ENCODE measurements around the gene HELQ.

HELQ gene

DNA sequence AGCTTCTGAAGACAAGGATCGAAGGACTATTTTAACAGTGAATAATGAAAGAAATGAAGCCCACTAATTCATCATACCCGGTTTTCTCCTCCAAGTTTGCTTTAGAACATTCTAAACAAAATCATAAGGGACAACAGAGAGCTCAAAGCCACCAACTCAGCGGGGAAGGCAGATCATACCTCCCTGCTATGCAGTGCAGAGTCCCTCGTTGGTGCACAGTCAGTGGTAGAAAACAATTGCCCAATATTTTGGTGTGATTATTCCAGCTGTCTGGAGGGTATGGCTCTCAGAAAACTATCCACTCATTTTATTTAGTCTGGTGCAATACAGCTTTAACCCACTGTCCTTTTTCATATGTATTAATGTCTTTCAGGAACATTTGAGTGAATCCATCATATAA lies 61.7 kb downstream of the HELQ start:
- H3K4me1 ChIP-seq (ENCODE audit: control insufficient read depth, insufficient read depth, low read depth, low read length), result no peaks in the 10 kb centered on the region
- no peaks in the 10 kb centered on the region for H3K36me3 ChIP-seq (ENCODE audit: control insufficient read depth in 1 of 2, insufficient read depth in 2 of 2, low read depth in 1 of 2, low read length in 2 of 2)
- no peak overlapping the region for H2BK15ac ChIP-seq (ENCODE audit: low read depth, poor library complexity, severe bottlenecking)
- H3K27me3 ChIP-seq (ENCODE audit: control insufficient read depth in 1 of 2, insufficient read depth in 1 of 2, low read length in 2 of 2), result peaks cover 0 to 7% of the 10 kb centered on the region in 2 experiments
- H2BK120ac ChIP-seq (ENCODE audit: low read depth, low read length), result no peak overlapping the region
- no peak overlapping the region for H3K23ac ChIP-seq (ENCODE audit: low read length in 2 of 2)
- no peak overlapping the region for H4K91ac ChIP-seq (ENCODE audit: low read length)
- no peak overlapping the region for H3K4me3 ChIP-seq (ENCODE audit: insufficient read depth in 1 of 2, low read depth in 1 of 2, low read length in 2 of 2)
- H2AFZ ChIP-seq (ENCODE audit: low read depth, low read length), result no peak overlapping the region
- no peak overlapping the region for H3K18ac ChIP-seq (ENCODE audit: low read depth in 1 of 2, low read length in 2 of 2)
- no peak overlapping the region for H3K4me2 ChIP-seq (ENCODE audit: low read length, poor library complexity, severe bottlenecking)
- DNase-seq, result no peak
- no peak overlapping the region for H2BK12ac ChIP-seq (ENCODE audit: low read length in 2 of 2)
- H3K4ac ChIP-seq (ENCODE audit: low read depth in 1 of 2, low read length in 2 of 2), result no peak overlapping the region
- no peak overlapping the region for H2AK5ac ChIP-seq (ENCODE audit: low read length, severe bottlenecking)
- no peak overlapping the region for H4K8ac ChIP-seq (ENCODE audit: low read length)
- 80% methylated on average over 3 of the region's 4 CpGs for WGBS
- H2BK5ac ChIP-seq (ENCODE audit: low read depth, low read length, poor library complexity, severe bottlenecking), result no peak overlapping the region
- H3K27ac ChIP-seq (ENCODE audit: low read length, poor library complexity, severe bottlenecking), result no peak overlapping the region
- H3K9ac ChIP-seq (ENCODE audit: low read length), result no peak overlapping the region
- H3K9me3 ChIP-seq (ENCODE audit: control insufficient read depth, low read length), result no peaks in the 10 kb centered on the region
- H3K79me1 ChIP-seq (replicated peaks; ENCODE audit: low read length, poor library complexity, severe bottlenecking), result no peaks in the 10 kb centered on the region
- no peak overlapping the region for H3K14ac ChIP-seq (ENCODE audit: low read length in 2 of 2)

DNA sequence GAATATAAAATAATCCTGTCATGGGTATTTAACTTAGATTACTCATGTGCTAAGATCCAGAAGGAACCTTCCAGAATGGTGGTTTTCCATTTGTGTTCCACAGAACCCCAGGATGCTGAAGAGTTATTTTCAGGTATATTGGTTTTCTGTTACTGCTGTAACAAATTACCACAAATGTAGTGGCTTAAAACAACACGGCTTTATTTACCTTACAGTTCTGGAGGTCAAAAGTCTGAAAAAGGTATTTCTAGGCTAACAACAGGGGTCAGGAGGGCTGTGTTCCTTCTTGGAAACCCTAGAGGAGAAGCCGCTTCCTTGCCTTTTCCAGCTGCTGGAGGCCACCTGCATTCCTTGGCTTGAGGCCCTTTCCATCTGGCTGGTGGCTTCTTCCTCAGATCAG lies 63.1 kb downstream of the HELQ start:
- Histone ChIP-seq H3K4ac (ENCODE audit: low read depth in 1 of 2, low read length in 2 of 2) (no peak overlapping the region), H3K4me3 (ENCODE audit: insufficient read depth in 1 of 2, low read depth in 1 of 2, low read length in 2 of 2) (no peak overlapping the region), H3K4me1 (ENCODE audit: control insufficient read depth, insufficient read depth, low read depth, low read length) (no peaks in the 10 kb centered on the region), H3K23ac (ENCODE audit: low read length in 2 of 2) (no peak overlapping the region), H2BK5ac (ENCODE audit: low read depth, low read length, poor library complexity, severe bottlenecking) (no peak overlapping the region), H3K14ac (ENCODE audit: low read length in 2 of 2) (no peak overlapping the region), H3K36me3 (ENCODE audit: control insufficient read depth in 1 of 2, insufficient read depth in 2 of 2, low read depth in 1 of 2, low read length in 2 of 2) (no peaks in the 10 kb centered on the region), H2BK120ac (ENCODE audit: low read depth, low read length) (no peak overlapping the region), H3K4me2 (ENCODE audit: low read length, poor library complexity, severe bottlenecking) (no peak overlapping the region), H3K79me1 (replicated peaks; ENCODE audit: low read length, poor library complexity, severe bottlenecking) (no peaks in the 10 kb centered on the region), H3K9ac (ENCODE audit: low read length) (no peak overlapping the region), H2BK12ac (ENCODE audit: low read length in 2 of 2) (no peak overlapping the region), H4K8ac (ENCODE audit: low read length) (no peak overlapping the region), H3K18ac (ENCODE audit: low read depth in 1 of 2, low read length in 2 of 2) (no peak overlapping the region), H3K27ac (ENCODE audit: low read length, poor library complexity, severe bottlenecking) (no peak overlapping the region), H2AK5ac (ENCODE audit: low read length, severe bottlenecking) (no peak overlapping the region), H3K27me3 (ENCODE audit: control insufficient read depth in 1 of 2, insufficient read depth in 1 of 2, low read length in 2 of 2) (peaks cover 0 to 7% of the 10 kb centered on the region in 2 experiments), H4K91ac (ENCODE audit: low read length) (no peak overlapping the region), H3K9me3 (ENCODE audit: control insufficient read depth, low read length) (no peaks in the 10 kb centered on the region), H2AFZ (ENCODE audit: low read depth, low read length) (no peak overlapping the region), H2BK15ac (ENCODE audit: low read depth, poor library complexity, severe bottlenecking) (no peak overlapping the region)
- 97% methylated on average over 2 of the region's 2 CpGs for WGBS
- no peak for DNase-seq

DNA sequence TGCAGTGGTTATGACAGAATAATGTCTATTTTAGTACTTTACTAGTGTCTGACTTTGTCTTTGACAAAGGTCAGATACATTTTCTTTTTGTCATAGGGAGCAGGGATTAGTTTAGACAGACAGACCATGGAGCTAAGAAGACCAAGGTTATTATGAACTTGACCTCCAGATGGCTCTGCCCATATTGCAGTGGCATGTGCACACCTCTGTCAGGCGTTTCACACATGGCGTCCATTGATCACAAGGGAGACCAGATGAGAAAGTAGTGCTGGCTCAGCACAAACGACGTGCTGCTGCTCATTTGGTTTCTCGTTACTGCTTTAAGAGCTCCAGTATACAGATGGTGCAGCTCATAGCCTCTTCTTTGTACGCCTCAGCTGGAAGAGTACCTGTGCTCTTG lies 64.7 kb downstream of the HELQ start:
- Histone ChIP-seq H2BK15ac (ENCODE audit: low read depth, poor library complexity, severe bottlenecking) (no peak overlapping the region), H3K23ac (ENCODE audit: low read length in 2 of 2) (no peak overlapping the region), H3K36me3 (ENCODE audit: control insufficient read depth in 1 of 2, insufficient read depth in 2 of 2, low read depth in 1 of 2, low read length in 2 of 2) (no peaks in the 10 kb centered on the region), H3K79me1 (replicated peaks; ENCODE audit: low read length, poor library complexity, severe bottlenecking) (no peaks in the 10 kb centered on the region), H3K4me3 (ENCODE audit: insufficient read depth in 1 of 2, low read depth in 1 of 2, low read length in 2 of 2) (no peak overlapping the region), H2BK5ac (ENCODE audit: low read depth, low read length, poor library complexity, severe bottlenecking) (no peak overlapping the region), H3K9ac (ENCODE audit: low read length) (no peak overlapping the region), H3K27ac (ENCODE audit: low read length, poor library complexity, severe bottlenecking) (no peak overlapping the region), H3K18ac (ENCODE audit: low read depth in 1 of 2, low read length in 2 of 2) (no peak overlapping the region), H2BK120ac (ENCODE audit: low read depth, low read length) (no peak overlapping the region), H3K4ac (ENCODE audit: low read depth in 1 of 2, low read length in 2 of 2) (no peak overlapping the region), H3K14ac (ENCODE audit: low read length in 2 of 2) (no peak overlapping the region), H3K27me3 (ENCODE audit: control insufficient read depth in 1 of 2, insufficient read depth in 1 of 2, low read length in 2 of 2) (peaks cover 0 to 7% of the 10 kb centered on the region in 2 experiments), H4K8ac (ENCODE audit: low read length) (no peak overlapping the region), H4K91ac (ENCODE audit: low read length) (no peak overlapping the region), H2AFZ (ENCODE audit: low read depth, low read length) (no peak overlapping the region), H3K4me2 (ENCODE audit: low read length, poor library complexity, severe bottlenecking) (no peak overlapping the region), H3K9me3 (ENCODE audit: control insufficient read depth, low read length) (no peaks in the 10 kb centered on the region), H2BK12ac (ENCODE audit: low read length in 2 of 2) (no peak overlapping the region), H3K4me1 (ENCODE audit: control insufficient read depth, insufficient read depth, low read depth, low read length) (no peaks in the 10 kb centered on the region), H2AK5ac (ENCODE audit: low read length, severe bottlenecking) (no peak overlapping the region)
- 71% methylated on average over 6 of the region's 6 CpGs for WGBS
- DNase-seq, result no peak

GRCh38 chr4:83389756-83390505 lies 65.7 kb downstream of the HELQ start:
- H3K4me2 ChIP-seq (ENCODE audit: low read length, poor library complexity, severe bottlenecking), result no peak overlapping the region
- H2BK120ac ChIP-seq (ENCODE audit: low read depth, low read length), result no peak overlapping the region
- H4K91ac ChIP-seq (ENCODE audit: low read length), result no peak overlapping the region
- no peaks in the 10 kb centered on the region for H3K4me1 ChIP-seq (ENCODE audit: control insufficient read depth, insufficient read depth, low read depth, low read length)
- 70% methylated on average over 6 of the region's 8 CpGs for WGBS
- H4K8ac ChIP-seq (ENCODE audit: low read length), result no peak overlapping the region
- H2AK5ac ChIP-seq (ENCODE audit: low read length, severe bottlenecking), result no peak overlapping the region
- no peak overlapping the region for H3K23ac ChIP-seq (ENCODE audit: low read length in 2 of 2)
- DNase-seq, result no peak
- no peaks in the 10 kb centered on the region for H3K79me1 ChIP-seq (replicated peaks; ENCODE audit: low read length, poor library complexity, severe bottlenecking)
- H3K27me3 ChIP-seq (ENCODE audit: control insufficient read depth in 1 of 2, insufficient read depth in 1 of 2, low read length in 2 of 2), result peaks cover 0 to 7% of the 10 kb centered on the region in 2 experiments
- H2BK12ac ChIP-seq (ENCODE audit: low read length in 2 of 2), result no peak overlapping the region
- no peak overlapping the region for H3K27ac ChIP-seq (ENCODE audit: low read length, poor library complexity, severe bottlenecking)
- H3K36me3 ChIP-seq (ENCODE audit: control insufficient read depth in 1 of 2, insufficient read depth in 2 of 2, low read depth in 1 of 2, low read length in 2 of 2), result no peaks in the 10 kb centered on the region
- no peak overlapping the region for H2BK15ac ChIP-seq (ENCODE audit: low read depth, poor library complexity, severe bottlenecking)
- H3K4ac ChIP-seq (ENCODE audit: low read depth in 1 of 2, low read length in 2 of 2), result no peak overlapping the region
- no peaks in the 10 kb centered on the region for H3K9me3 ChIP-seq (ENCODE audit: control insufficient read depth, low read length)
- no peak overlapping the region for H3K14ac ChIP-seq (ENCODE audit: low read length in 2 of 2)
- H2BK5ac ChIP-seq (ENCODE audit: low read depth, low read length, poor library complexity, severe bottlenecking), result no peak overlapping the region
- no peak overlapping the region for H3K18ac ChIP-seq (ENCODE audit: low read depth in 1 of 2, low read length in 2 of 2)
- H3K4me3 ChIP-seq (ENCODE audit: insufficient read depth in 1 of 2, low read depth in 1 of 2, low read length in 2 of 2), result no peak overlapping the region
- no peak overlapping the region for H2AFZ ChIP-seq (ENCODE audit: low read depth, low read length)
- H3K9ac ChIP-seq (ENCODE audit: low read length), result no peak overlapping the region

Data from mesenchymal stem cell (in vitro differentiated cells and primary cell).